Subcutaneous preadipocyte (primary cell): Measurements from ENCODE around the gene RFPL1. TPM values are rescaled to one million over a fixed set of nuclear protein-coding genes. Genes with fewer than 3 reads are reported as not detected.

Experiments used
- small RNA-seq: library from RNA; depleted of rRNA; stranded (forward); fragments of <200 nt; gene quantifications from one replicate; pipeline ENCODE3, GENCODE V24; 2012
- total RNA-seq: library from RNA; depleted of rRNA; stranded (reverse); fragments of >200 nt; gene quantifications from 2 replicates; pipeline ENCODE4 v1.2.3, GENCODE V29; 2012

The RFPL1 gene
- total RNA-seq: not detected in 2 replicates

DNA sequence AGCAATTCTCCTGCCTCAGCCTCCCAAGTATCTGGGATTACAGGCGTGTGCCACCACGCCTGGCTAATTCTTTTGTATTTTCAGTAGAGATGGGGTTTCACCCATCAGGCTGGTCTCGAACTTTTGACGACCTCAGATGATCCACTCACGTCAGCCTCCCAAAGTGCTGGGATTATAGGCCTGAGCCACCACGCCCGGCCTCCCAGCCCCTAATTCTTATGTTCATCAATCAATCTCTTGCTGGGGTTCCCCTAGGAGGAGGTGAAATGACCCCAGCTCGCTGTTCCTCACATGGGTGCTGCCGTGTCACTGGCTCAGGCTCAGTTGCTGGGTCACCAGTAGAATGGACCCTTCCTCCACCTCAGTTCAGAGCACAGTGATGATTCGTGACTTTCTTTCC is at the start of gene RFPL1:
Gene RFPL1 (plus strand): TSS at position 301 of the 400 bp plus-strand sequence.

DNA sequence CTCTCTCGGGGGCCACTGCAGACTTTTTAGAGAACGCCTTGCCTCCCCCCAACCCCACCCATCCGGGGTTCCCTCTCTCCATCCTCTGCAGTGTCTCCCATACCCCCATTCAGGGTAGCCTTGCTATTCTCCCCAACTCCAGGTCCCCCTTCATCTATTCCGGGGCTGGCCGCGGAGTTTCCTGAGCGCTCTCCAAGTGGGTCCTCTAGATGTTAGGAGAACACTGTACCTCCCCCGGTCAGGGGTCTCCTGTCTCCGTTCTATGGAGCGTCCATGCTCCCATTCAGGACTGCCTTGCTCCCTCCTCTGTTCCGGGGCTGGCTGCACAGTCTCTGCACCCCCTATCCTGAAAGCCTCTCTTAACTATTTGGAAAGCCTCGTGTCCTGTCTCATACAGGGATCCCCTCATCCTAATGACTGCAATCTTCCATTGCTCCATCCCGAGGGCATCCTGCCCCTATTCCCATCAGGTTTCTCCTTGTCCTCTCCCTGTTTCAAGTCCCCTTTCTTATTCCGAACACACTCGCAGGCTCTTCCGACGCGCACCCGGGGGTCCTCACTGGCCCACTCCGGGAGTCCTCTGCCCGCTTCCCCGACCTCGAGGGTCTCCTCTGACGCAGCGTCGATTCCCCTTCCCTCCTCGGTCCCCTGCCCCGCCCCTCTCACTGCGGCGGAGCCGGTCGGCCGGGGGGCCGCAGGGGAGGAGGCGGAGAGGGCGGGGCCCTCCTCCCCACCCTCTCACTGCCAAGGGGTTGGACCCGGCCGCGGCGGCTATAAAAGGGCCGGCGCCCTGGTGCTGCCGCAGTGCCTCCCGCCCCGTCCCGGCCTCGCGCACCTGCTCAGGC is 41.3 kb downstream of the RFPL1 start, which contains the start of gene NEFH:
Gene NEFH (plus strand): TSS at position 802 of the 845 bp plus-strand sequence. CDS start 45 bp downstream, outside the sequence.

Small RNAs within 50 kb of the gene (small RNA-seq; reads per million reads assigned to genes)
- gene AC000041.1: not detected

Other genes starting within 250 kb of the RFPL1 start
- under 0.01 TPM in 1 of 2 replicates, not detected in the other for gene EMID1, start 232.7 kb upstream of the RFPL1 start, total RNA-seq
- gene RHBDD3, start 170.6 kb upstream of the RFPL1 start, total RNA-seq: 17.3 and 19.4 TPM in 2 replicates
- 168 and 217 TPM in 2 replicates for gene EWSR1, start 170.3 kb upstream of the RFPL1 start, total RNA-seq
- 11.0 and 12.3 TPM in 2 replicates for gene GAS2L1, start 131.9 kb upstream of the RFPL1 start, total RNA-seq
- gene RASL10A, start 122.9 kb upstream of the RFPL1 start, total RNA-seq: not detected in 2 replicates
- gene AP1B1, start 50.0 kb upstream of the RFPL1 start, total RNA-seq: 48.5 and 68.8 TPM in 2 replicates
- 0.37 and 0.78 TPM in 2 replicates for gene NEFH, start 41.6 kb downstream of the RFPL1 start, total RNA-seq
- gene THOC5, start 115.2 kb downstream of the RFPL1 start, total RNA-seq: 40.1 and 54.9 TPM in 2 replicates
- 44.5 and 48.5 TPM in 2 replicates for gene NIPSNAP1, start 142.5 kb downstream of the RFPL1 start, total RNA-seq
- 70.2 and 101 TPM in 2 replicates for gene NF2, start 165.1 kb downstream of the RFPL1 start, total RNA-seq